ENCODE data around the gene RERE. TPM values are rescaled to one million over a fixed set of nuclear protein-coding genes. Genes with fewer than 3 reads are reported as not detected.

RERE gene
- total RNA-seq, 1 donor from 2014 or later, result 76.8 TPM

DNA sequence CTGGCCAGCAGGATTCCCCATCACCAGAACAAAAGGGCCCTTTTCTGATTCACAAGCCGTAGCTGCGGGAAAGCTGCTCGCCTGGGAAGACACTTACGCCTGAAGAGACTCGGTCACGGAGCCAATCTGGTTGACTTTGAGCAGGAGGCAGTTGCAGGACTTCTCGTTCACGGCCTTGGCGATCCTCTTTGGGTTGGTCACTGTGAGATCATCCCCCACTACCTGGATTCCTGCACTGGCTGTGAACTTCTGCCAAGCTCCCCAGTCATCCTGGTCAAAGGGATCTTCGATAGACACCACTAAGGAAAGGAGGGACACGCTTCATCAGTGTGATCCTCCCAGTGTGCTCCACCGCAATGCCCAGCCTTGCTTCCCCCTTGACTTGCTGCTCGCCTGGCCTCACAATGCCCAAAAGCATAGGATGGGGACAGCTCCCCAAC is 46.4 kb upstream of the RERE start:
- no peaks in the 10 kb centered on the region for H3K27me3 Mint-ChIP-seq (ENCODE audit: unreplicated experiment)
- TF ChIP-seq, protein P1, sequence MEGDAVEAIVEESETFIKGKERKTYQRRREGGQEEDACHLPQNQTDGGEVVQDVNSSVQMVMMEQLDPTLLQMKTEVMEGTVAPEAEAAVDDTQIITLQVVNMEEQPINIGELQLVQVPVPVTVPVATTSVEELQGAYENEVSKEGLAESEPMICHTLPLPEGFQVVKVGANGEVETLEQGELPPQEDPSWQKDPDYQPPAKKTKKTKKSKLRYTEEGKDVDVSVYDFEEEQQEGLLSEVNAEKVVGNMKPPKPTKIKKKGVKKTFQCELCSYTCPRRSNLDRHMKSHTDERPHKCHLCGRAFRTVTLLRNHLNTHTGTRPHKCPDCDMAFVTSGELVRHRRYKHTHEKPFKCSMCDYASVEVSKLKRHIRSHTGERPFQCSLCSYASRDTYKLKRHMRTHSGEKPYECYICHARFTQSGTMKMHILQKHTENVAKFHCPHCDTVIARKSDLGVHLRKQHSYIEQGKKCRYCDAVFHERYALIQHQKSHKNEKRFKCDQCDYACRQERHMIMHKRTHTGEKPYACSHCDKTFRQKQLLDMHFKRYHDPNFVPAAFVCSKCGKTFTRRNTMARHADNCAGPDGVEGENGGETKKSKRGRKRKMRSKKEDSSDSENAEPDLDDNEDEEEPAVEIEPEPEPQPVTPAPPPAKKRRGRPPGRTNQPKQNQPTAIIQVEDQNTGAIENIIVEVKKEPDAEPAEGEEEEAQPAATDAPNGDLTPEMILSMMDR (IDR thresholded peaks at IDR 0.05), result no peak
- H3K4me3 Mint-ChIP-seq (ENCODE audit: unreplicated experiment), result no peak overlapping the region
- H3K36me3 Mint-ChIP-seq (ENCODE audit: unreplicated experiment), result peaks cover 61% of the 10 kb centered on the region
- DNase-seq (ENCODE audit: extremely low spot score, unreplicated experiment), result no peak
- no peak overlapping the region for H3K27ac Mint-ChIP-seq (ENCODE audit: unreplicated experiment)
- H3K4me1 Mint-ChIP-seq (ENCODE audit: unreplicated experiment), result peaks cover 13% of the 10 kb centered on the region
- no peaks in the 10 kb centered on the region for H3K9me3 Mint-ChIP-seq (ENCODE audit: unreplicated experiment)

DNA sequence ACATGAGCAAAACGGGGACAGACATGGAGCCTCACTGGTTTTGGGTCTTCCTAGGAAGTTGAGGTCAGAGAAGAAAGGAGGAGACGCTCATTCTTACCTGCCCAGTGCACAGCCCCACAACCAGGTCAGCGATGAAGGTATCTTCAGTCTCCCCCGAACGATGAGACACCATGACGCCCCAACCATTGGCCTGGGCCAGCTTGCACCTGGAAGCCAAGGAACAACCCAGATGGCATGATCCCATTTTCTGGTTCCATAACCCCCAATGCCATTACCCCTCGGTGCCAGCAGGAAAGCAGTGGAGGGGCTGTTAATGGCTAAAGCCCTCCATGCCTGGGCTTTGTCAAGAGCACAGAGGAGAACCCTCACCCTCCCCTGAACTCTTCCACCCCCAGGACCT is 45.7 kb upstream of the RERE start:
- H3K27me3 Mint-ChIP-seq (ENCODE audit: unreplicated experiment), result no peaks in the 10 kb centered on the region
- H3K27ac Mint-ChIP-seq (ENCODE audit: unreplicated experiment), result no peak overlapping the region
- H3K36me3 Mint-ChIP-seq (ENCODE audit: unreplicated experiment), result peaks cover 64% of the 10 kb centered on the region
- TF ChIP-seq, protein P1 (IDR thresholded peaks at IDR 0.05), result no peak
- no peaks in the 10 kb centered on the region for H3K9me3 Mint-ChIP-seq (ENCODE audit: unreplicated experiment)
- no peak for DNase-seq (ENCODE audit: extremely low spot score, unreplicated experiment)
- H3K4me3 Mint-ChIP-seq (ENCODE audit: unreplicated experiment), result no peak overlapping the region
- H3K4me1 Mint-ChIP-seq (ENCODE audit: unreplicated experiment), result peaks cover 19% of the 10 kb centered on the region

GRCh38 chr1:8862528-8862927 is 45.1 kb upstream of the RERE start:
- Mint-ChIP-seq H3K36me3 (ENCODE audit: unreplicated experiment) (peaks cover 59% of the 10 kb centered on the region), H3K4me1 (ENCODE audit: unreplicated experiment) (peaks cover 25% of the 10 kb centered on the region), H3K4me3 (ENCODE audit: unreplicated experiment) (no peak overlapping the region), H3K27me3 (ENCODE audit: unreplicated experiment) (no peaks in the 10 kb centered on the region), H3K9me3 (ENCODE audit: unreplicated experiment) (no peaks in the 10 kb centered on the region), H3K27ac (ENCODE audit: unreplicated experiment) (peak overlapping the region; percentile 44)
- TF ChIP-seq, protein P1 (IDR thresholded peaks at IDR 0.05), result peak; percentile 69
- no peak for DNase-seq (ENCODE audit: extremely low spot score, unreplicated experiment)

- Mint-ChIP-seq H3K36me3 (ENCODE audit: unreplicated experiment) (peaks cover 48% of the 10 kb centered on the region), H3K4me3 (ENCODE audit: unreplicated experiment) (no peak overlapping the region), H3K27me3 (ENCODE audit: unreplicated experiment) (no peaks in the 10 kb centered on the region), H3K9me3 (ENCODE audit: unreplicated experiment) (no peaks in the 10 kb centered on the region), H3K27ac (ENCODE audit: unreplicated experiment) (peak overlapping the region; percentile 57), H3K4me1 (ENCODE audit: unreplicated experiment) (peaks cover 30% of the 10 kb centered on the region)
- TF ChIP-seq, protein P1 (IDR thresholded peaks at IDR 0.05), result no peak
- no peak for DNase-seq (ENCODE audit: extremely low spot score, unreplicated experiment)
These were observed 43.5 kb upstream of the RERE start for GRCh38 chr1:8860738-8861516.

- Mint-ChIP-seq H3K27ac (ENCODE audit: unreplicated experiment) (peak overlapping the region; percentile 50), H3K27me3 (ENCODE audit: unreplicated experiment) (no peaks in the 10 kb centered on the region), H3K9me3 (ENCODE audit: unreplicated experiment) (no peaks in the 10 kb centered on the region), H3K4me3 (ENCODE audit: unreplicated experiment) (no peak overlapping the region), H3K4me1 (ENCODE audit: unreplicated experiment) (peaks cover 30% of the 10 kb centered on the region), H3K36me3 (ENCODE audit: unreplicated experiment) (peaks cover 39% of the 10 kb centered on the region)
- TF ChIP-seq, protein P1 (IDR thresholded peaks at IDR 0.05), result peak; percentile 75
- no peak for DNase-seq (ENCODE audit: extremely low spot score, unreplicated experiment)
These were observed 41.7 kb upstream of the RERE start for GRCh38 chr1:8858888-8859706.
